ENCODE data around the gene RALGAPA1. TPM values are rescaled to one million over a fixed set of nuclear protein-coding genes. Genes with fewer than 3 reads are reported as not detected.
"Not testable (repeated sequence)": the region's sequence is repeated elsewhere in the genome, so short reads cannot be mapped to it uniquely, and the experiment has no call there.

Gene RALGAPA1
- total RNA-seq, 1 donor from 2014 or later, result 19.5 TPM

GRCh38 chr14:35741345-35742031 is 67.6 kb downstream of the RALGAPA1 start:
- no peak for TF ChIP-seq CTCF (conservative IDR thresholded peaks at IDR 0.05; ENCODE audit: low read depth, low read length)
- no peak overlapping the region for H3K4me3 ChIP-seq (ENCODE audit: low read depth, low read length)
- DNase-seq (ENCODE audit: low read depth), result no peak

- no peak for TF ChIP-seq CTCF (conservative IDR thresholded peaks at IDR 0.05; ENCODE audit: low read depth, low read length)
- no peak for DNase-seq (ENCODE audit: low read depth)
- H3K4me3 ChIP-seq (ENCODE audit: low read depth, low read length), result no peak overlapping the region
Observed at GRCh38 chr14:35740215-35740614, 68.9 kb downstream of the RALGAPA1 start.

GRCh38 chr14:35735163-35735562 is 73.9 kb downstream of the RALGAPA1 start:
- not testable (repeated sequence) for H3K4me3 ChIP-seq (ENCODE audit: low read depth, low read length); DNase-seq (ENCODE audit: low read depth)

- DNase-seq (ENCODE audit: low read depth); H3K4me3 ChIP-seq (ENCODE audit: low read depth, low read length): not testable (repeated sequence)
Observed at GRCh38 chr14:35733510-35733909, 75.6 kb downstream of the RALGAPA1 start.

GRCh38 chr14:35730871-35731270 is 78.2 kb downstream of the RALGAPA1 start:
- TF ChIP-seq CTCF (conservative IDR thresholded peaks at IDR 0.05; ENCODE audit: low read depth, low read length), result no peak
- no peak for DNase-seq (ENCODE audit: low read depth)

DNA sequence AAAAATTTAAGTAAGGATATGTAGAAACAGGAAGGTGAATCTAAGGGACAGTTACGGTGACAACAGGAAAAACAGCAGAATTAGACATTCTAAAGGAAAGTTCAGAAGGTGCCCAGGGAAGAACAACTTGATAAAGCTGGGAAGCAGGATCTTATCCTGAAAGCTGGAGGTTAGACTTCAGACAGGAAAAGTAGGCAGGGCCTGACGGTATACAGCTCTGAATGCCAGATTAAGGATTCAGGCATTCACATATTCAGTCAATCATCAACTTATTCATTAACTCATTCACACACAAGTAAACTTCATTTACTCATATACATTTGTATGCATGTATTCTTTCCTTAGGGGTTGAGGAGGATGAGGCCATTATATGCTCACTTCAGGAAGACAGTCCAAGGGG is 81.3 kb downstream of the RALGAPA1 start:
- DNase-seq (ENCODE audit: low read depth), result no peak
- H3K4me3 ChIP-seq (ENCODE audit: low read depth, low read length), result no peak overlapping the region
- no peak for TF ChIP-seq CTCF (conservative IDR thresholded peaks at IDR 0.05; ENCODE audit: low read depth, low read length)

More at GRCh38 chr14:35730871-35731270, 78.2 kb downstream of the RALGAPA1 start:
- no peak overlapping the region for H3K4me3 ChIP-seq (ENCODE audit: low read depth, low read length)

DNA sequence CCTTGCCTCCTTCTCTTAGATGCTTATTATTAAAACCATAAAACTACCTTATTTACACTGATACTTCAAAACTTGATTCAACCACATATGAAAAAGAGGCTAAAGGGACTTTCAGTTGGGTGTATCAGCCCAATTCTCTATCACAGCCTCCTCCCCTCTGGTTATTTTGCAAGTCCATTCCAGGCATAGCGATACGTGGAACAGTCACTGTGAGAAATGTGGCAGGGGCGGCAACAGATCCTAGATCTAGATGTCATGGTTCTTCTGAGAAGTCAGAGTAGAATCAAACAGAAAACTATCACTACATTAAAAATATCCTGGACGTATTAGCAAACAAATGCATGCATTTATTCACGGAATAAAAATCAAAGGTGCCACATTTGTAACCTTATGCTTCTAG is 83.2 kb downstream of the RALGAPA1 start:
- DNase-seq (ENCODE audit: low read depth), result no peak
- H3K4me3 ChIP-seq (ENCODE audit: low read depth, low read length), result no peak overlapping the region
- no peak for TF ChIP-seq CTCF (conservative IDR thresholded peaks at IDR 0.05; ENCODE audit: low read depth, low read length)

DNA sequence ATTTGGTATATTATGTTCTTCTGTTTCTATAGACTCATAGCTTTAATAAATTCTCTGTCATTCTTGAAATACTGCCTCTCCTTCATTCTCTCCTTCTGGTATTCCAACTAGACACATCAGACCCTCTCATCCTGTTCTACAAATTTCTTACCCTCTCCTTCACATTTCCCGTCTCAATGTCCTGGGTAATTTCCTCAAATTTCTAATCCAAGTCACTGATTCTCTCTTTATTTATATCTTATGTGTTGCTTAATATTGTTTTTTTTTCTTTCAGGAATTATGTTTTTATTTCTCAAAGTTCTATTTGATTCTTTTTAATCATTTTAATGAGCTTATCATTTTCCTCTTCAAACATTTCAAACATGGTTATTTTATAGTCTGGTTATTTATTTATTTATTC is 94.0 kb downstream of the RALGAPA1 start:
- no peak for TF ChIP-seq CTCF (conservative IDR thresholded peaks at IDR 0.05; ENCODE audit: low read depth, low read length)
- DNase-seq (ENCODE audit: low read depth), result no peak

More for the DNA sequence above, 94.0 kb downstream of the RALGAPA1 start:
- no peak overlapping the region for H3K4me3 ChIP-seq (ENCODE audit: low read depth, low read length)
